IMR-90 (cell line): ENCODE measurements around the gene TEPSIN. TPM values are rescaled to one million over a fixed set of nuclear protein-coding genes. Genes with fewer than 3 reads are reported as not detected.

Experiments used
- ATAC-seq: fragments of 200-7000 bp; cut with Tn5 transposase; 2 replicates; pipeline ENCODE4 v1.9.1; 2020; ENCODE audit warnings: low read depth, mild to moderate bottlenecking, moderate library complexity
- BruUV-seq: library from RNA; stranded (reverse); fragments of 400-500 nt; replicated peaks from 2 replicates; lab custom pipeline; 2021; lab: Mats Ljungman, UMichigan
- CTCF ChIA-PET: fragments of 300-600 bp; formaldehyde crosslinking; extraction: SDS; loops from one replicate; lab custom pipeline; 2021; ENCODE audit warnings: antibody characterized with exemption; lab: Yijun Ruan, JAX
- POLR2A ChIA-PET: fragments of 300-600 bp; sonication (Branson Sonifier 250); formaldehyde crosslinking; loops from one replicate; lab custom pipeline; 2022; ENCODE audit warnings: antibody characterized with exemption; ENCODE audit not compliant: unreplicated experiment; lab: Charles Lee
- DNase-seq: peaks from one replicate; pipeline ENCODE4 v3.0.0; 2013
- H2AFZ ChIP-seq: replicated peaks from 2 replicates; pipeline ENCODE3; 2013; ENCODE audit warnings: low read length, mild to moderate bottlenecking; ENCODE audit not compliant: poor library complexity
- H2AK5ac ChIP-seq: 2 replicates; pipeline ENCODE4 v1.6.1; 2013; ENCODE audit warnings: low read depth, low read length, inconsistent platforms
- H2AK9ac ChIP-seq: replicated peaks from 2 replicates; pipeline ENCODE3; 2013; ENCODE audit warnings: mild to moderate bottlenecking, low read depth, low read length, moderate library complexity; ENCODE audit not compliant: poor library complexity
- H2BK120ac ChIP-seq: 2 replicates; pipeline ENCODE4 v1.6.1; 2013; ENCODE audit warnings: low read depth, low read length, inconsistent platforms
- H2BK15ac ChIP-seq: 3 replicates; pipeline ENCODE4 v1.6.1; 2013; ENCODE audit warnings: low read depth, low read length, inconsistent platforms
- H2BK20ac ChIP-seq: 2 replicates; pipeline ENCODE4 v1.6.1; 2013; ENCODE audit warnings: low read depth, mild to moderate bottlenecking, inconsistent platforms, low read length, moderate library complexity
- H2BK5ac ChIP-seq: 2 replicates; pipeline ENCODE4 v1.6.1; 2013; ENCODE audit warnings: mild to moderate bottlenecking, low read depth, low read length, inconsistent platforms; ENCODE audit not compliant: poor library complexity, severe bottlenecking
- H3K14ac ChIP-seq: replicated peaks from 2 replicates; pipeline ENCODE4 v1.6.1; 2013; ENCODE audit warnings: low read depth, low read length, inconsistent platforms
- H3K18ac ChIP-seq: 2 replicates; pipeline ENCODE4 v1.6.1; 2013; ENCODE audit warnings: low read depth, low read length, control low read depth
- H3K23ac ChIP-seq: 2 replicates; pipeline ENCODE4 v1.6.1; 2013; ENCODE audit warnings: low read depth, low read length, inconsistent platforms
- H3K27ac ChIP-seq: 2 replicates; pipeline ENCODE4 v1.5.1; 2013; ENCODE audit warnings: mild to moderate bottlenecking, control low read depth, low read length; ENCODE audit not compliant: insufficient read depth
- H3K27me3 ChIP-seq: 2 replicates; pipeline ENCODE4 v1.6.1; 2013; ENCODE audit warnings: low read length; ENCODE audit not compliant: control insufficient read depth, insufficient read depth
- H3K36me3 ChIP-seq: 2 replicates; pipeline ENCODE4 v1.6.1; 2013; ENCODE audit warnings: low read length, mixed read lengths; ENCODE audit not compliant: control insufficient read depth, insufficient read depth
- H3K4ac ChIP-seq: 2 replicates; pipeline ENCODE4 v1.6.1; 2013; ENCODE audit warnings: low read depth, low read length, inconsistent platforms
- H3K4me1 ChIP-seq: 2 replicates; pipeline ENCODE4 v1.6.1; 2013; ENCODE audit warnings: low read length, mixed read lengths; ENCODE audit not compliant: control insufficient read depth, insufficient read depth
- H3K4me2 ChIP-seq: 2 replicates; pipeline ENCODE4 v1.6.1; 2013; ENCODE audit warnings: low read depth, mild to moderate bottlenecking, control low read depth, low read length, moderate library complexity
- H3K4me3 ChIP-seq: 2 replicates; pipeline ENCODE4 v1.5.1; 2013; ENCODE audit warnings: low read depth, mild to moderate bottlenecking, control low read depth, low read length, moderate library complexity; ENCODE audit not compliant: insufficient read depth
- H3K56ac ChIP-seq: 2 replicates; pipeline ENCODE4 v1.6.1; 2013; ENCODE audit warnings: low read length, inconsistent platforms; ENCODE audit not compliant: insufficient read depth; ENCODE audit errors: extremely low read depth
- H3K79me1 ChIP-seq, 2 experiments: 2 replicates each; pipeline ENCODE4 v1.6.1; 2013; ENCODE audit warnings: low read length in 2 of 2, inconsistent platforms in 1 of 2, low read depth in 1 of 2
- H3K9ac ChIP-seq: 2 replicates; pipeline ENCODE4 v1.6.1; 2013; ENCODE audit warnings: low read depth, low read length, control low read depth
- H3K9me1 ChIP-seq: 2 replicates; pipeline ENCODE4 v1.6.1; 2013; ENCODE audit warnings: low read length, inconsistent platforms; ENCODE audit not compliant: insufficient read depth
- H3K9me3 ChIP-seq: 2 replicates; pipeline ENCODE4 v1.6.1; 2013; ENCODE audit warnings: low read length; ENCODE audit not compliant: control insufficient read depth, insufficient read depth
- H4K20me1 ChIP-seq: 2 replicates; pipeline ENCODE4 v1.6.1; 2013; ENCODE audit warnings: low read length, inconsistent platforms; ENCODE audit not compliant: insufficient read depth
- H4K5ac ChIP-seq: 2 replicates; pipeline ENCODE4 v1.6.1; 2013; ENCODE audit warnings: mild to moderate bottlenecking, low read depth, low read length, control low read depth
- H4K8ac ChIP-seq, 2 experiments: 2 replicates each; pipeline ENCODE4 v1.6.1; 2013; ENCODE audit warnings: low read depth in 2 of 2, low read length in 2 of 2, control low read depth in 1 of 2, inconsistent platforms in 1 of 2
- H4K91ac ChIP-seq: 2 replicates; pipeline ENCODE4 v1.6.1; 2013; ENCODE audit warnings: low read depth, low read length, inconsistent platforms; ENCODE audit not compliant: insufficient read depth
- BHLHE40 ChIP-seq: fragments of 150-350 bp; IDR thresholded peaks from 2 replicates; pipeline ENCODE4 v1.6.1; 2016; ENCODE audit warnings: mild to moderate bottlenecking, low read depth, low read length
- CEBPB ChIP-seq: IDR thresholded peaks from 2 replicates; pipeline ENCODE4 v1.6.1; 2012; ENCODE audit warnings: low read depth, low read length, improper control_type of control experiment
- CHD1 ChIP-seq: IDR thresholded peaks from 2 replicates; pipeline ENCODE4 v1.6.1; 2012; ENCODE audit warnings: low read depth, low read length, improper control_type of control experiment
- ELK1 ChIP-seq: fragments of 150-350 bp; IDR thresholded peaks from 2 replicates; pipeline ENCODE4 v1.6.1; 2016; ENCODE audit warnings: low read depth, mild to moderate bottlenecking, low read length, moderate library complexity, borderline replicate concordance
- FOS ChIP-seq: fragments of 150-350 bp; IDR thresholded peaks from 2 replicates; pipeline ENCODE4 v1.6.1; 2016; ENCODE audit warnings: low read depth, low read length
- MAFK ChIP-seq: IDR thresholded peaks from 2 replicates; pipeline ENCODE4 v1.6.1; 2012; ENCODE audit warnings: low read depth, low read length, improper control_type of control experiment
- MXI1 ChIP-seq: IDR thresholded peaks from 2 replicates; pipeline ENCODE4 v1.6.1; 2012; ENCODE audit warnings: low read depth, mild to moderate bottlenecking, low read length, moderate library complexity, borderline replicate concordance
- NFE2L2 ChIP-seq: fragments of 150-350 bp; IDR thresholded peaks from 2 replicates; pipeline ENCODE4 v1.6.1; 2016; ENCODE audit warnings: low read depth, mild to moderate bottlenecking, low read length
- POLR2A ChIP-seq: IDR thresholded peaks from 2 replicates; pipeline ENCODE4 v1.6.1; 2012; ENCODE audit warnings: mild to moderate bottlenecking, low read depth, low read length
- RAD21 ChIP-seq: IDR thresholded peaks from 2 replicates; pipeline ENCODE4 v1.6.1; 2012; ENCODE audit warnings: low read length, improper control_type of control experiment
- RCOR1 ChIP-seq: IDR thresholded peaks from 2 replicates; pipeline ENCODE4 v1.6.1; 2012; ENCODE audit warnings: mild to moderate bottlenecking, low read length, improper control_type of control experiment; ENCODE audit not compliant: insufficient replicate concordance
- RFX5 ChIP-seq: IDR thresholded peaks from 2 replicates; pipeline ENCODE4 v1.8.0; 2012; ENCODE audit warnings: low read depth, mild to moderate bottlenecking, low read length, moderate library complexity
- SMC3 ChIP-seq: fragments of 150-350 bp; IDR thresholded peaks from 2 replicates; pipeline ENCODE4 v1.6.1; 2016; ENCODE audit warnings: low read depth, mild to moderate bottlenecking, antibody characterized with exemption, low read length, moderate library complexity
- USF2 ChIP-seq: fragments of 150-350 bp; IDR thresholded peaks from 2 replicates; pipeline ENCODE4 v1.6.1; 2017; ENCODE audit warnings: mild to moderate bottlenecking, antibody characterized with exemption, low read length, low read depth
- WGBS, 2 experiments: methylation state at CpG; one replicate each; pipeline versions ENCODE4 v1.1.5 to v1.1.7; 2013; ENCODE audit warnings: missing lambda C conversion rate in 2 of 2; ENCODE audit not compliant: insufficient read length in 1 of 2; ENCODE audit errors: extremely low coverage in 2 of 2; 5-methylcytosine and 5-hydroxymethylcytosine counted together
- dilution Hi-C: fragments of 300-500 bp; cut with HindIII; formaldehyde crosslinking; loops from one replicate; pipeline ENCODE4 v1.14.3; 2018; ENCODE audit warnings: low sequenced_read_pairs; ENCODE audit not compliant: unreplicated experiment
- in situ Hi-C: fragments of 300-500 bp; cut with MboI; formaldehyde crosslinking; loops from 3 replicates; pipeline ENCODE4 v1.14.3; 2019; ENCODE audit warnings: low sequenced_read_pairs, inconsistent platforms, mixed read lengths
- intact Hi-C: fragments of 100-400 bp; cut with micrococcal nuclease; formaldehyde crosslinking; loops from 2 replicates; pipeline ENCODE4 v1.10.0; 2022
- polyA plus RNA-seq, 3 experiments: library from polyadenylated mRNA; depleted of rRNA; stranded (reverse); fragments of >200 nt; gene quantifications; 2 replicates each; pipeline ENCODE4 v1.2.3, GENCODE V29; 2012; ENCODE audit warnings: low replicate concordance in 1 of 3
- total RNA-seq: library from RNA; depleted of rRNA; stranded (reverse); fragments of >200 nt; gene quantifications from 2 replicates; pipeline ENCODE4 v1.2.3, GENCODE V29; 2012

TEPSIN gene
- total and polyA plus RNA-seq, 2 of the 4 experiments (the other 2 are of a cell fraction) = 3.2 to 28.1 TPM

DNA sequence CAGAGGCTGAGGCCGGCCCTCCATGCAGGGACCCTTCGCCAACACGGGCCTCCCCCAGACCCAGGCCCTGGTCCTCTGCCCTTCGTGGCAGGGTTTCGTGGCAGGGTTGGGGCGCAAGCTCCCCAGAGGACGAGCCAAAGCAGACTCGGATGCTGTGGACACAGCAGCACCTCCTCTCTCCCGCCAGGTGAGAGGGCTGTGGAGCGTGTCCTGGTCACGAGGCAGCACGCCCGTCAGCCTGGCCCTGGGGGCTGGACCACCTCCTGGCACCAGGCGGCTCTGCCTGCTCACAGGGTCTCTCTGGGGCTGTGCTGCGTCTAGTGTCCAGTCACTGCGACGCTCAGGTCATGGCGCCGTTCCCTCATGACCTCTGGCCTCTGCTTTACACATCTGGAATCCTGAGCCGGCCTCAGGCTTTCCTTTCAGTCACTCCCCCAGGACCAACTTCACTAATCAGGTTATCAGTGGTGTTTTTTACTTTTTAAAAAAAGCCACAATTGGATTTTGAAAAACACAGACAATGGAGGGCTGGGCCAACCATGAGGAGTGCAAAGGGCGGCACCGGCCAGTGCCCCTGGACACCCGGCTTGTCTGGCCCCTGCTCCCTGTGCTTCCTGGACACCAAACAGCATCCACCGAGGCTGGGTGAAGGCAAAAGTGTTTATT, 5.6 kb upstream of the TEPSIN start:
- no peak overlapping the region for H2BK120ac ChIP-seq
- no peak overlapping the region for H2BK20ac ChIP-seq
- peak overlapping the region; percentile 35 for H2AK9ac ChIP-seq
- dilution Hi-C loops = no loop called here
- DNase-seq (no peak), ATAC-seq (no peak)
- H3K4me2 ChIP-seq = no peak overlapping the region
- in situ Hi-C loops = no loop called here
- H3K36me3 ChIP-seq = peaks cover 9% of the 10 kb centered on the region; the same call in 1 of the 2 replicates
- ChIA-PET POLR2A (no interaction called here), CTCF (no interaction called here)
- no peak overlapping the region for H3K9ac ChIP-seq
- H4K5ac ChIP-seq = no peak overlapping the region
- peaks cover 17 to 51% of the 10 kb centered on the region in 2 experiments; a peak in 3 of 4 replicates for H3K79me1 ChIP-seq
- H3K27me3 ChIP-seq = no peaks in the 10 kb centered on the region
- H3K9me1 ChIP-seq = peaks cover 6% of the 10 kb centered on the region; the same call in 1 of the 2 replicates
- no peak overlapping the region for H3K23ac ChIP-seq
- H3K4me1 ChIP-seq = peaks cover 11% of the 10 kb centered on the region
- 95% methylated on average over 7 of the region's 24 CpGs; no CpG with 5 or more reads in 1 of the 2 experiments for WGBS, 2 experiments
- TF ChIP-seq MAFK = no peak
- no peak for TF ChIP-seq NFE2L2
- TF ChIP-seq SMC3 = no peak
- TF ChIP-seq POLR2A = no peak
- TF ChIP-seq CEBPB = no peak
- TF ChIP-seq RCOR1 = no peak
- no peak for TF ChIP-seq RFX5
- TF ChIP-seq FOS = no peak
- TF ChIP-seq MXI1 = no peak
- TF ChIP-seq BHLHE40 = no peak
- no peak for TF ChIP-seq USF2
- no peak for TF ChIP-seq RAD21
- TF ChIP-seq ELK1 = no peak
- no peak for TF ChIP-seq CHD1
- no peak overlapping the region for H3K14ac ChIP-seq
- no peak overlapping the region for H3K4me3 ChIP-seq
- no peak overlapping the region for H4K91ac ChIP-seq
- no peak overlapping the region for H3K18ac ChIP-seq
- no peak overlapping the region for H2AFZ ChIP-seq
- no peak overlapping the region for H2AK5ac ChIP-seq
- no TSS peak for BruUV-seq
- no peak overlapping the region for H3K4ac ChIP-seq
- H4K8ac ChIP-seq = no peak overlapping the region
- H4K20me1 ChIP-seq = peaks cover 25% of the 10 kb centered on the region
- no peak overlapping the region for H3K27ac ChIP-seq
- no peaks in the 10 kb centered on the region for H3K9me3 ChIP-seq
- H3K56ac ChIP-seq = no peak overlapping the region
- H2BK15ac ChIP-seq = no peak overlapping the region
- no peak overlapping the region for H2BK5ac ChIP-seq
- intact Hi-C loops = no loop called here
